ENCODE measurements around the gene ELN.

GRCh38 chr7:74021546-74022320 is 6.2 kb upstream of the ELN start:
- TF ChIP-seq GLIS3 (CRISPR knock-in tag; IDR thresholded peaks at IDR 0.05), result no peak
- TF ChIP-seq, protein P1, sequence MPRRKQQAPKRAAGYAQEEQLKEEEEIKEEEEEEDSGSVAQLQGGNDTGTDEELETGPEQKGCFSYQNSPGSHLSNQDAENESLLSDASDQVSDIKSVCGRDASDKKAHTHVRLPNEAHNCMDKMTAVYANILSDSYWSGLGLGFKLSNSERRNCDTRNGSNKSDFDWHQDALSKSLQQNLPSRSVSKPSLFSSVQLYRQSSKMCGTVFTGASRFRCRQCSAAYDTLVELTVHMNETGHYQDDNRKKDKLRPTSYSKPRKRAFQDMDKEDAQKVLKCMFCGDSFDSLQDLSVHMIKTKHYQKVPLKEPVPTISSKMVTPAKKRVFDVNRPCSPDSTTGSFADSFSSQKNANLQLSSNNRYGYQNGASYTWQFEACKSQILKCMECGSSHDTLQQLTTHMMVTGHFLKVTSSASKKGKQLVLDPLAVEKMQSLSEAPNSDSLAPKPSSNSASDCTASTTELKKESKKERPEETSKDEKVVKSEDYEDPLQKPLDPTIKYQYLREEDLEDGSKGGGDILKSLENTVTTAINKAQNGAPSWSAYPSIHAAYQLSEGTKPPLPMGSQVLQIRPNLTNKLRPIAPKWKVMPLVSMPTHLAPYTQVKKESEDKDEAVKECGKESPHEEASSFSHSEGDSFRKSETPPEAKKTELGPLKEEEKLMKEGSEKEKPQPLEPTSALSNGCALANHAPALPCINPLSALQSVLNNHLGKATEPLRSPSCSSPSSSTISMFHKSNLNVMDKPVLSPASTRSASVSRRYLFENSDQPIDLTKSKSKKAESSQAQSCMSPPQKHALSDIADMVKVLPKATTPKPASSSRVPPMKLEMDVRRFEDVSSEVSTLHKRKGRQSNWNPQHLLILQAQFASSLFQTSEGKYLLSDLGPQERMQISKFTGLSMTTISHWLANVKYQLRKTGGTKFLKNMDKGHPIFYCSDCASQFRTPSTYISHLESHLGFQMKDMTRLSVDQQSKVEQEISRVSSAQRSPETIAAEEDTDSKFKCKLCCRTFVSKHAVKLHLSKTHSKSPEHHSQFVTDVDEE (CRISPR knock-in tag; IDR thresholded peaks at IDR 0.05), result no peak
- no peak for TF ChIP-seq ZFP30 (CRISPR knock-in tag; IDR thresholded peaks at IDR 0.05)
- TF ChIP-seq ARNTL (CRISPR knock-in tag; IDR thresholded peaks at IDR 0.05; ENCODE audit: borderline replicate concordance, low read depth), result no peak
- TF ChIP-seq ZNF70 (CRISPR knock-in tag; IDR thresholded peaks at IDR 0.05), result no peak
- TF ChIP-seq RARB (CRISPR knock-in tag; IDR thresholded peaks at IDR 0.05), result no peak
- TF ChIP-seq PPARA (CRISPR knock-in tag; IDR thresholded peaks at IDR 0.05; ENCODE audit: borderline replicate concordance), result no peak
- no peak for TF ChIP-seq SNAI2 (CRISPR knock-in tag; IDR thresholded peaks at IDR 0.05)
- TF ChIP-seq, protein P2, sequence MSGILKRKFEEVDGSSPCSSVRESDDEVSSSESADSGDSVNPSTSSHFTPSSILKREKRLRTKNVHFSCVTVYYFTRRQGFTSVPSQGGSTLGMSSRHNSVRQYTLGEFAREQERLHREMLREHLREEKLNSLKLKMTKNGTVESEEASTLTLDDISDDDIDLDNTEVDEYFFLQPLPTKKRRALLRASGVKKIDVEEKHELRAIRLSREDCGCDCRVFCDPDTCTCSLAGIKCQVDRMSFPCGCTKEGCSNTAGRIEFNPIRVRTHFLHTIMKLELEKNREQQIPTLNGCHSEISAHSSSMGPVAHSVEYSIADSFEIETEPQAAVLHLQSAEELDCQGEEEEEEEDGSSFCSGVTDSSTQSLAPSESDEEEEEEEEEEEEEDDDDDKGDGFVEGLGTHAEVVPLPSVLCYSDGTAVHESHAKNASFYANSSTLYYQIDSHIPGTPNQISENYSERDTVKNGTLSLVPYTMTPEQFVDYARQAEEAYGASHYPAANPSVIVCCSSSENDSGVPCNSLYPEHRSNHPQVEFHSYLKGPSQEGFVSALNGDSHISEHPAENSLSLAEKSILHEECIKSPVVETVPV (CRISPR knock-in tag; IDR thresholded peaks at IDR 0.05), result no peak
- TF ChIP-seq PATZ1 (CRISPR knock-in tag; IDR thresholded peaks at IDR 0.05; ENCODE audit: borderline replicate concordance), result no peak
- TF ChIP-seq ESRRG (CRISPR knock-in tag; IDR thresholded peaks at IDR 0.05), result no peak
- no peak for TF ChIP-seq TCF4 (CRISPR knock-in tag; IDR thresholded peaks at IDR 0.05; ENCODE audit: borderline replicate concordance)
